Fibroblast of mammary gland (primary cell): ENCODE measurements around the gene AANAT.

Source experiments
- DNase-seq: peaks from one replicate; pipeline ENCODE4 v3.0.0-alpha.2; 2010; ENCODE audit warnings: low read depth
- H3K4me3 ChIP-seq: 2 replicates; pipeline ENCODE4 v1.5.1; 2011; ENCODE audit warnings: low read depth, mild to moderate bottlenecking, low read length, moderate library complexity; ENCODE audit not compliant: control insufficient read depth
- TF ChIP-seq, protein P1 (sequence below): conservative IDR thresholded peaks from 2 replicates; pipeline ENCODE4 v1.5.1; 2011; ENCODE audit warnings: low read depth, low read length, inconsistent platforms; ENCODE audit not compliant: control insufficient read depth, insufficient read depth

AANAT gene

DNA sequence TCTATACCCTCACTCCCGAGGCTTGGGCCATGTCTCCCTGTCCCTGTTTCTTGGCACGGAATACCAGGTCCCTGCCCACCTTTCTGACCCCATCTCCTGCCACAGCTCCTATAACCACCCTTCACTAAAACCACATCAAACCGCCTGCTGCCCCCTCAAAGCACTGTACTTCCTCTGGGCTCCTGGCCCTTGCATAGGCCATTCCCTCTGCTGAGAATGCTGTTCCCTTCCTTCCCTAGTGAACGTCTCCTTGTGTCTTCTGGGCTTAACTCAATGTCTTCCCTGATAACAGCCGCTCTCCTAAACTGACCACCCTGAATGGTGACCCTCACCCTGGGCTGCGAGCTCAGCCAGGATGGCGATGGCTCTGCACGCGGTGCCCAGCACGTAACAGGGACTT, 10.7 kb downstream of the AANAT start:
- H3K4me3 ChIP-seq: no peak overlapping the region
- no peak for DNase-seq
- TF ChIP-seq, protein P1, sequence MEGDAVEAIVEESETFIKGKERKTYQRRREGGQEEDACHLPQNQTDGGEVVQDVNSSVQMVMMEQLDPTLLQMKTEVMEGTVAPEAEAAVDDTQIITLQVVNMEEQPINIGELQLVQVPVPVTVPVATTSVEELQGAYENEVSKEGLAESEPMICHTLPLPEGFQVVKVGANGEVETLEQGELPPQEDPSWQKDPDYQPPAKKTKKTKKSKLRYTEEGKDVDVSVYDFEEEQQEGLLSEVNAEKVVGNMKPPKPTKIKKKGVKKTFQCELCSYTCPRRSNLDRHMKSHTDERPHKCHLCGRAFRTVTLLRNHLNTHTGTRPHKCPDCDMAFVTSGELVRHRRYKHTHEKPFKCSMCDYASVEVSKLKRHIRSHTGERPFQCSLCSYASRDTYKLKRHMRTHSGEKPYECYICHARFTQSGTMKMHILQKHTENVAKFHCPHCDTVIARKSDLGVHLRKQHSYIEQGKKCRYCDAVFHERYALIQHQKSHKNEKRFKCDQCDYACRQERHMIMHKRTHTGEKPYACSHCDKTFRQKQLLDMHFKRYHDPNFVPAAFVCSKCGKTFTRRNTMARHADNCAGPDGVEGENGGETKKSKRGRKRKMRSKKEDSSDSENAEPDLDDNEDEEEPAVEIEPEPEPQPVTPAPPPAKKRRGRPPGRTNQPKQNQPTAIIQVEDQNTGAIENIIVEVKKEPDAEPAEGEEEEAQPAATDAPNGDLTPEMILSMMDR: no peak

DNA sequence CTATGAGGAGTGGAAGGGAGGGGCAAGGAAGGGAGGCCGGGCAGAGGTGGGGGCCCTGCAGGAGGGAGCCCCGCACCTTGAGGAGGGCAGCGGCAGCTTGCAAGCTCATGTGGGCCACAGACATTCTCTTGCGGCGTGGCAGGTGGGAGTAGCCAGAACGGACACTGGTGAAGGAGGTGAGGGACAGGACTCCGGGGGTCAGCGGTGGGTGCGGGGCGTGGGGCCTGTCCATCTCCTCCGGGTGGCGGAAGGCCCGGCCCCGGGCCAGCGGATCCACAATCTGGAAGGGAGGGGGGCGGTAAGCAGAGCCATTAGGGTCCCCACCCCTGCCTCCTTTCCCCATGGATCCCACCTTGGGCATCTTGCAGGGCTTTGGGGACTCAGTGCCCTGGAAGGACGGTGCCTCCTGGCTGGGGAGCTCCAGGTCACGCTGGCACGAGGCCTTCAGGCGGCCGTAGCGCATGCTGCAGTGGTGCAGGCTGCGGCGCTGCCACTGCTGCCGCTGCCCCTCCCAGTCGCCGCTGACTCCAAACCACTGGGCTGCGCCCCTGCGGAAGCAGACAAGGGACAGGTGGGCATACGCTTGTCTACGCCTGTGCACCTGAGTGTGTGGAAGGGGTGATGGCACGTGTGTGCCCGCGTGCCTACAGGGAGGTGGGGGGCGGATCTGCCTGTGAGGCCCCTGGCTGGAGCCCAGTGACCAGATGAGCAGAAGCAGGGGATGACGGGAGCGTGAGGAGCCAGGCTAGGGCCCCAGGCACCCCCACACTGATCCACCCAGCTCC, 11.5 kb downstream of the AANAT start:
- TF ChIP-seq, protein P1: no peak
- DNase-seq: no peak
- H3K4me3 ChIP-seq: no peak overlapping the region

DNA sequence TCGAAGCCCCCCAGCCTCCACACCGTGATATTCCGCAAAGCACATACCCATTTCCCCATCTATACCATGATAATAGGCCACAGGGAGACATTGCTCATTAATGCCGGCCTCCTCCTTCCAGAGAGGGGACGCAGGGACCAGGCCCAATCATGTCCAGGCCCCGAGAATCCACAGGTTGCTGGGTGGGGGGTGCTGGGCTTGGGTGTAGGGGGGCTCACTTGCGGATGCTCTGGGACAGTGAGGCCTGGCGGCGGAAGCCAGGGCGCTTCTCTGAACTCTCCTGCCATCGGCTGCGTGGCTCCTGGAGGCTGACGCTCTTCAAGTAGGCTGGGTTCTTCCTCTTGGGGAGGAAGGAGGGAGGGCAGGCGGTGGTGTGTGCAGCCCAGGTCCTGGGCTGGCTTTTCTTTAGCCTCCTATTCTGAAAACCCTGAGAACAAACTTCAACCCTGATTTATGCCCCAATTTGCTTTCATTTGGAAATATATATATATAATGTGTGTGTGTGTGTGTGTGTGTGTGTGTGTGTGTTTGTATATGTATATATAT, 12.2 kb downstream of the AANAT start:
- H3K4me3 ChIP-seq: no peak overlapping the region
- DNase-seq: no peak
- TF ChIP-seq, protein P1: no peak

DNA sequence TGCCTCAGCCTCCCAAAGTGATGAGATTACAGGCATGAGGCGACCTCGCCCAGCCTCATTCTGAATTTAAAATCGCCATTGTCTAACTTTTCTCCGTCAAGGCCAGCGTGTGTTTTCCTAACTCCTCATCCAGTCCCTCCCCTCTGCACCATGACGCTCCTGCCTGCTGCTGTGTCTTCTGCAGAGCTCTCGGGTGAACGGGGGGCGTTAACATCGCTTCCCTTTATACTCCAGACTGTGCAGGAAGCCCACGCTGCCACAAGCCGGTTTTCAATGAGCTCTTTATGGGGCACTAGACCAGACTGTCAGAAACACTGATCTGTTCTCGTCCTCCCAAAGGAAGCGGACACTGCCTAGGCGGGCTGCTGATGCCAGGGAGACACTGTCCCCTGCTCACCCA, 13.2 kb downstream of the AANAT start:
- TF ChIP-seq, protein P1: no peak
- no peak for DNase-seq
- no peak overlapping the region for H3K4me3 ChIP-seq

DNA sequence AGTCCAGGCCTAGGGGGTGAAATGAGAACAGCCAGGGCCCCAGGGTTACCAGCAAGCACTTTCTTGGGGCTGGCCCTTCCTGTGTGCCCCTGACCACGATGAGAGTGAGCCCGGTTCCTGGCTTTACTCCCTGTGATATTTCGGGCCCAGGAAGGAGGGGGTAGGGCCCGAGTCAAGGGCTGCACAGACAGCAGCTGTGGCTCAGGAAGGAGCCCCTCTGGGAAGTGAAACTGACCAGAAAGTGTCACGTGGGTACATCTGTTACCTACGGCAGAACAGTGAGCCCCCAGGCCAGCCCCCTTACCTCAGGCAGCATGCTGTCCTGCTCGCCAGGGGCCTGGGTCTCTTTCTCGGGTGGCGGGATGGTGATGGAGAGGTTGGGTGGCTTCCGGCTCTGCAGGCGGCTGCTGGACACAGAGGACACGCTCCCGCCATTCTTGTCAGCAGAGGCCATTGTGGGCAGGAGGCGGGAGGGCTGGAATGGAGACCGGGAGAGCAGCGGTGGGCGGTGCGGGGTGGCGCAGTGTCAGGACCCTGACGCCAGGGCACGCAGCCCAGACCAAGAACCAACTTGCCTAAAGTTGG, 13.8 kb downstream of the AANAT start:
- TF ChIP-seq, protein P1: no peak
- H3K4me3 ChIP-seq: no peak overlapping the region
- no peak for DNase-seq

DNA sequence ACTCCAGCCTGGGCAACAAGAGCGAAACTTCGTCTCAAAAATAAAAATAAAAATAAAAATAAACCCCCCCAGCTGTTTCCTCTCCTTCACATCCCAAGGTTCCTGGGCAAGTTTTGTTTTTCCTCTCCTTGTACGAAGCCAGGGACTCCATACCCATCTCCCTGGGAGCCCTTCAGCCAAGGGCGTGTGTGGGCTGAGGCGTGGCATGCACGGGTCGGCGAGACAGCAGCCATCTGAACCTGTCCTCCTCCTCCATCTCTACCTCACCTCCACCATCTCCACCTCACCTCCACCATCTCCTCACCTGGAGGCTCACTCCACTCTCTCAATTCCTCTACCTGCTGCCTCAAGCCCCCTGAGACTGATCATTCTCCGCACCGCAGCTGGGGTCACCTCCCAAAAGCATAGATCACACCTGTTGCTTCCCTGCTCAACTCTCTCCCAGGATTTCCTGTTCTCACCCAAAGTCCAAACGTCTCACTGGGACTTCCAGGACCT, 16.9 kb downstream of the AANAT start:
- H3K4me3 ChIP-seq: no peak overlapping the region
- DNase-seq: no peak
- TF ChIP-seq, protein P1: no peak
